Stimulated activated CD4-positive, alpha-beta T cell treated with anti-CD3 and anti-CD28 coated beads, Interleukin-15, amount 100 ng/mL, for 24 hours (primary cell): Measurements from ENCODE around the gene ATP7A.
"Not testable (repeated sequence)": the region's sequence is repeated elsewhere in the genome, so short reads cannot be mapped to it uniquely, and the experiment has no call there.

Experiments
- DNase-seq: peaks from one replicate; pipeline ENCODE4 v3.0.0-alpha.2; 2020

Gene ATP7A

GRCh38 chrX:77910108-77910840 is at the start of gene ATP7A:
Gene ATP7A, plus strand, starts transcription at chrX:77910693. Its CDS starts 60,949 bp downstream, at chrX:77971642.
- DNase-seq: peak; percentile 92

GRCh38 chrX:77875372-77875771 is 35.1 kb upstream of the ATP7A start:
- DNase-seq: no peak

- DNase-seq: not testable (repeated sequence)
These were observed 29.1 kb upstream of the ATP7A start for GRCh38 chrX:77881418-77881817.

- DNase-seq: no peak
These were observed 17.6 kb upstream of the ATP7A start for GRCh38 chrX:77892887-77893286.

GRCh38 chrX:77893713-77894112 is 16.8 kb upstream of the ATP7A start:
- no peak for DNase-seq

GRCh38 chrX:77894921-77895886 is 15.3 kb upstream of the ATP7A start, which contains the start of gene MAGT1:
Gene MAGT1, minus strand, starts transcription at chrX:77895435. Its CDS starts 25 bp downstream, at chrX:77895410.
- peak; percentile 89 for DNase-seq

- peak; percentile 53 for DNase-seq
These were observed 11.2 kb upstream of the ATP7A start, which contains the start of gene COX7B for GRCh38 chrX:77899081-77899828. Gene COX7B, plus strand, starts transcription at chrX:77899468. Its CDS starts 86 bp downstream, at chrX:77899554.

- DNase-seq: no peak
These were observed 9.8 kb upstream of the ATP7A start for GRCh38 chrX:77900688-77901087.

- no peak for DNase-seq
These were observed 9.0 kb upstream of the ATP7A start for GRCh38 chrX:77901506-77901905.

GRCh38 chrX:77917294-77917933 is 6.9 kb downstream of the ATP7A start:
- no peak for DNase-seq

- DNase-seq: no peak
These were observed 8.1 kb downstream of the ATP7A start for GRCh38 chrX:77918568-77918967.

GRCh38 chrX:77919370-77919769 is 8.9 kb downstream of the ATP7A start:
- DNase-seq: not testable (repeated sequence)

- no peak for DNase-seq
These were observed 12.3 kb downstream of the ATP7A start for GRCh38 chrX:77922787-77923186.

- DNase-seq: no peak
These were observed 13.9 kb downstream of the ATP7A start for GRCh38 chrX:77924320-77924859.

- no peak for DNase-seq
These were observed 15.3 kb downstream of the ATP7A start for GRCh38 chrX:77925764-77926163.

- no peak for DNase-seq
These were observed 20.1 kb downstream of the ATP7A start for GRCh38 chrX:77930581-77930980.

GRCh38 chrX:77935886-77936285 is 25.4 kb downstream of the ATP7A start:
- DNase-seq: no peak

GRCh38 chrX:77936299-77936698 is 25.8 kb downstream of the ATP7A start:
- DNase-seq: no peak

- DNase-seq: no peak
These were observed 26.8 kb downstream of the ATP7A start for GRCh38 chrX:77937291-77937690.

GRCh38 chrX:77938083-77938680 is 27.7 kb downstream of the ATP7A start:
- DNase-seq: no peak

GRCh38 chrX:77945031-77945430 is 34.5 kb downstream of the ATP7A start:
- DNase-seq: not testable (repeated sequence)
